Lower leg skin (tissue), 4 donors: ENCODE results near the gene NANOGP8. TPM values are rescaled to one million over a fixed set of nuclear protein-coding genes. Genes with fewer than 3 reads are reported as not detected.

Experiments used
- DNase-seq, 2 donors: peaks; one replicate each; pipeline ENCODE4 v3.0.0-alpha.2; 2019; ENCODE audit warnings: low spot score in 2 of 2
- H3K4me3 ChIP-seq: fragments of 200-600 bp; sonication (generic); 2 replicates; pipeline ENCODE4 v1.5.1; 2017; ENCODE audit warnings: mild to moderate bottlenecking, low read depth; ENCODE audit not compliant: poor library complexity, severe bottlenecking
- CTCF ChIP-seq, 3 donors: fragments of 450-650 bp; IDR thresholded peaks; one replicate each; pipeline ENCODE4 v1.5.1; 2016; ENCODE audit warnings: antibody characterized with exemption in 3 of 3, mild to moderate bottlenecking in 3 of 3, moderate library complexity in 2 of 3
- POLR2A ChIP-seq, 2 donors: fragments of 450-650 bp; IDR thresholded peaks; one replicate each; pipeline ENCODE4 v1.6.1; 2016 to 2017; ENCODE audit warnings: antibody characterized with exemption in 2 of 2, mild to moderate bottlenecking in 1 of 2, moderate library complexity in 1 of 2
- WGBS, 2 donors: methylation state at CpG; one replicate each; pipeline ENCODE4 v1.1.5; 2018; 5-methylcytosine and 5-hydroxymethylcytosine counted together
- intact Hi-C: fragments of 100-400 bp; cut with DNase I; formaldehyde crosslinking; loops from one replicate; pipeline ENCODE4 v1.15.0; 2023; ENCODE audit warnings: low total_unique reads
- total RNA-seq, 4 donors: library from RNA; depleted of rRNA; stranded (reverse); fragments of >200 nt; gene quantifications; one replicate each; pipeline ENCODE4 v1.1.0, GENCODE V29; 2016

NANOGP8 gene
- total RNA-seq, 4 donors from 2014 or later = 0.95 to 1.5 TPM; not detected in 2

- no peak overlapping the region for H3K4me3 ChIP-seq
- TF ChIP-seq CTCF (IDR thresholded peaks at IDR 0.05) (no peak), POLR2A (IDR thresholded peaks at IDR 0.05) (no peak)
- no peak for DNase-seq
- intact Hi-C loops = no loop called here
- 83 to 90% methylated on average over 3 of the region's 3 CpGs for WGBS, 2 donors
Measured at GRCh38 chr15:35104526-35105147, 19.5 kb upstream of the NANOGP8 start.

- no peak for TF ChIP-seq POLR2A (IDR thresholded peaks at IDR 0.05)
- TF ChIP-seq CTCF (IDR thresholded peaks at IDR 0.05) = no peak
- no peak for DNase-seq
- 88 to 93% methylated on average over 3 of the region's 3 CpGs for WGBS, 2 donors
- no peak overlapping the region for H3K4me3 ChIP-seq
- intact Hi-C loops = no loop called here
Measured at GRCh38 chr15:35102186-35102585, 17.1 kb upstream of the NANOGP8 start.

GRCh38 chr15:35101335-35101734 is 16.2 kb upstream of the NANOGP8 start:
- intact Hi-C loops = no loop called here
- DNase-seq = no peak
- no peak for TF ChIP-seq POLR2A (IDR thresholded peaks at IDR 0.05)
- no peak for TF ChIP-seq CTCF (IDR thresholded peaks at IDR 0.05)
- no peak overlapping the region for H3K4me3 ChIP-seq

GRCh38 chr15:35098737-35099136 is 13.6 kb upstream of the NANOGP8 start:
- intact Hi-C loops = no loop called here
- TF ChIP-seq CTCF (IDR thresholded peaks at IDR 0.05) (no peak), POLR2A (IDR thresholded peaks at IDR 0.05) (no peak)
- no peak overlapping the region for H3K4me3 ChIP-seq
- DNase-seq = no peak

- 88 to 93% methylated on average over 4 of the region's 4 CpGs for WGBS, 2 donors
- TF ChIP-seq POLR2A (IDR thresholded peaks at IDR 0.05) = no peak
- TF ChIP-seq CTCF (IDR thresholded peaks at IDR 0.05) = no peak
- H3K4me3 ChIP-seq = no peak overlapping the region
- intact Hi-C loops = no loop called here
- DNase-seq = no peak
Measured at GRCh38 chr15:35095941-35096340, 10.8 kb upstream of the NANOGP8 start.

GRCh38 chr15:35092846-35093245 is 7.8 kb upstream of the NANOGP8 start:
- no peak overlapping the region for H3K4me3 ChIP-seq
- 96% methylated on average over 33 of the region's 33 CpGs for WGBS, 2 donors
- no peak for TF ChIP-seq POLR2A (IDR thresholded peaks at IDR 0.05)
- TF ChIP-seq CTCF (IDR thresholded peaks at IDR 0.05) = no peak
- no peak for DNase-seq
- intact Hi-C loops = no loop called here
